Neural progenitor cell (in vitro differentiated cells): Measurements from ENCODE around the gene LIN9.

Experiments
- EZH2 ChIP-seq: fragments of 200-600 bp; sonication (generic); IDR thresholded peaks from 2 replicates; pipeline ENCODE4 v1.6.1; 2017; ENCODE audit warnings: antibody characterized with exemption, mild to moderate bottlenecking, moderate library complexity
- EZH2phosphoT487 ChIP-seq: fragments of 200-600 bp; sonication (generic); IDR thresholded peaks from 2 replicates; pipeline ENCODE4 v1.6.1; 2017; ENCODE audit warnings: antibody characterized with exemption
- TF ChIP-seq, protein P1 (sequence below): fragments of 200-600 bp; sonication (generic); IDR thresholded peaks from 2 replicates; pipeline ENCODE4 v1.5.1; 2017; ENCODE audit warnings: antibody characterized with exemption, mild to moderate bottlenecking

DNA sequence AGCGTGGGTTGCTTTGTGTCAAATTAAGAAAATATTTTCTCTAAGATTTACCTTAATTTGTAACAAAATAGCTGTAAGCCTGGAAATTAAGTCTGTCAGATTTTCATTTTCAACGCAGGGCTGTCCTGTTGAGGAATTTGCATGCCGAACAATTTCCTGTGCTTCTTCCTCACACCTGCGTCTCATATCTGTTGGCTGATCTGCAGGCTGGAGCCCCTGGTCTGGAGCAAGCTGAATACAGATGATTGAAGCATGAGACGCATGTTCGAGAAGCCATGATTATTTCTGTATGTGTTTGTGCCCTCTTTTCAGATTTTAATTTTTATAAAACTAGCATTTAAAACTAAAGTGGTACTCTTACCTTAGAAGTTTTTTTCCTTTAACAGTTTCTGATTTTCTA lies 75.7 kb downstream of the LIN9 start:
- TF ChIP-seq, protein P1, sequence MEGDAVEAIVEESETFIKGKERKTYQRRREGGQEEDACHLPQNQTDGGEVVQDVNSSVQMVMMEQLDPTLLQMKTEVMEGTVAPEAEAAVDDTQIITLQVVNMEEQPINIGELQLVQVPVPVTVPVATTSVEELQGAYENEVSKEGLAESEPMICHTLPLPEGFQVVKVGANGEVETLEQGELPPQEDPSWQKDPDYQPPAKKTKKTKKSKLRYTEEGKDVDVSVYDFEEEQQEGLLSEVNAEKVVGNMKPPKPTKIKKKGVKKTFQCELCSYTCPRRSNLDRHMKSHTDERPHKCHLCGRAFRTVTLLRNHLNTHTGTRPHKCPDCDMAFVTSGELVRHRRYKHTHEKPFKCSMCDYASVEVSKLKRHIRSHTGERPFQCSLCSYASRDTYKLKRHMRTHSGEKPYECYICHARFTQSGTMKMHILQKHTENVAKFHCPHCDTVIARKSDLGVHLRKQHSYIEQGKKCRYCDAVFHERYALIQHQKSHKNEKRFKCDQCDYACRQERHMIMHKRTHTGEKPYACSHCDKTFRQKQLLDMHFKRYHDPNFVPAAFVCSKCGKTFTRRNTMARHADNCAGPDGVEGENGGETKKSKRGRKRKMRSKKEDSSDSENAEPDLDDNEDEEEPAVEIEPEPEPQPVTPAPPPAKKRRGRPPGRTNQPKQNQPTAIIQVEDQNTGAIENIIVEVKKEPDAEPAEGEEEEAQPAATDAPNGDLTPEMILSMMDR, result no peak
- TF ChIP-seq EZH2 (no peak), EZH2phosphoT487 (no peak)
